Mesothelial cell of epicardium (in vitro differentiated cells): ENCODE data around the gene HOXD9. TPM values are rescaled to one million over a fixed set of nuclear protein-coding genes. Genes with fewer than 3 reads are reported as not detected.

Experiments used
- DNase-seq, 2 experiments: peaks; one replicate each; pipeline ENCODE4 v3.0.0; 2021; ENCODE audit warnings: low spot score in 2 of 2; ENCODE audit not compliant: unreplicated experiment in 2 of 2
- H3K27ac Mint-ChIP-seq: 2 replicates; pipeline ENCODE4 v1.8.0; 2021; ENCODE audit warnings: mixed read lengths
- H3K27me3 Mint-ChIP-seq: 2 replicates; pipeline ENCODE4 v1.8.0; 2021; ENCODE audit warnings: low read depth, mixed read lengths
- H3K36me3 Mint-ChIP-seq: 2 replicates; pipeline ENCODE4 v1.8.0; 2021; ENCODE audit warnings: mixed read lengths
- H3K4me1 Mint-ChIP-seq: 2 replicates; pipeline ENCODE4 v1.8.0; 2021; ENCODE audit warnings: mixed read lengths
- H3K4me3 Mint-ChIP-seq: 2 replicates; pipeline ENCODE4 v1.8.0; 2021; ENCODE audit warnings: mild to moderate bottlenecking, moderate library complexity, mixed read lengths
- H3K9me3 Mint-ChIP-seq: 2 replicates; pipeline ENCODE4 v1.8.0; 2021; ENCODE audit warnings: mixed read lengths
- CTCF ChIP-seq: fragments of 200-600 bp; sonication (generic); IDR thresholded peaks from one replicate; pipeline ENCODE4 v1.5.0; 2021; ENCODE audit warnings: antibody characterized with exemption; ENCODE audit not compliant: unreplicated experiment
- total RNA-seq: library from RNA; stranded (reverse); gene quantifications from 3 replicates; pipeline ENCODE4 v1.2.1, GENCODE V29; 2021

The HOXD9 gene
- total RNA-seq, 1 donor from 2014 or later, result 1.1 TPM

GRCh38 chr2:176130957-176131847, 8.7 kb downstream of the HOXD9 start:
- Mint-ChIP-seq H3K36me3 (no peaks in the 10 kb centered on the region), H3K4me3 (peak overlapping the region; percentile 57), H3K27ac (no peak overlapping the region), H3K4me1 (peaks cover 24% of the 10 kb centered on the region), H3K9me3 (no peaks in the 10 kb centered on the region), H3K27me3 (peaks cover 93% of the 10 kb centered on the region)
- no peak for DNase-seq
- no peak for TF ChIP-seq CTCF

GRCh38 chr2:176131848-176132158, 9.3 kb downstream of the HOXD9 start:
- Mint-ChIP-seq H3K9me3 (no peaks in the 10 kb centered on the region), H3K36me3 (no peaks in the 10 kb centered on the region), H3K27me3 (peaks cover 91% of the 10 kb centered on the region), H3K4me1 (peaks cover 24% of the 10 kb centered on the region), H3K4me3 (no peak overlapping the region), H3K27ac (no peak overlapping the region)
- DNase-seq, result no peak
- TF ChIP-seq CTCF, result no peak

GRCh38 chr2:176132205-176133171, 10.0 kb downstream of the HOXD9 start:
- Mint-ChIP-seq H3K27ac (no peak overlapping the region), H3K36me3 (no peaks in the 10 kb centered on the region), H3K9me3 (no peaks in the 10 kb centered on the region), H3K4me1 (peaks cover 24% of the 10 kb centered on the region), H3K27me3 (peaks cover 91% of the 10 kb centered on the region), H3K4me3 (peak overlapping the region; percentile 28)
- no peak for DNase-seq
- TF ChIP-seq CTCF, result no peak

- peaks cover 20% of the 10 kb centered on the region for H3K4me1 Mint-ChIP-seq
- H3K36me3 Mint-ChIP-seq, result peaks cover 2% of the 10 kb centered on the region
- no peak overlapping the region for H3K4me3 Mint-ChIP-seq
- no peak for DNase-seq
- H3K9me3 Mint-ChIP-seq, result no peaks in the 10 kb centered on the region
- H3K27me3 Mint-ChIP-seq, result peaks cover 91% of the 10 kb centered on the region
- TF ChIP-seq CTCF, result no peak
- H3K27ac Mint-ChIP-seq, result no peak overlapping the region
Measured at GRCh38 chr2:176133389-176133788, 10.9 kb downstream of the HOXD9 start.

GRCh38 chr2:176134035-176134434, 11.5 kb downstream of the HOXD9 start:
- TF ChIP-seq CTCF, result no peak
- H3K4me1 Mint-ChIP-seq, result peaks cover 16% of the 10 kb centered on the region
- no peak overlapping the region for H3K27ac Mint-ChIP-seq
- DNase-seq, result no peak
- peaks cover 91% of the 10 kb centered on the region for H3K27me3 Mint-ChIP-seq
- peaks cover 3% of the 10 kb centered on the region for H3K36me3 Mint-ChIP-seq
- no peaks in the 10 kb centered on the region for H3K9me3 Mint-ChIP-seq
- no peak overlapping the region for H3K4me3 Mint-ChIP-seq
